Activated CD8-positive, alpha-beta memory T cell treated with anti-CD3 and anti-CD28 coated beads for 48 hours (primary cell): Measurements from ENCODE around the gene WDR31.

Experiments used
- DNase-seq, 3 experiments: peaks; one replicate each; pipeline ENCODE4 v3.0.0-alpha.2; 2020; ENCODE audit warnings: low read depth in 2 of 3, low spot score in 2 of 3

WDR31 gene

DNA sequence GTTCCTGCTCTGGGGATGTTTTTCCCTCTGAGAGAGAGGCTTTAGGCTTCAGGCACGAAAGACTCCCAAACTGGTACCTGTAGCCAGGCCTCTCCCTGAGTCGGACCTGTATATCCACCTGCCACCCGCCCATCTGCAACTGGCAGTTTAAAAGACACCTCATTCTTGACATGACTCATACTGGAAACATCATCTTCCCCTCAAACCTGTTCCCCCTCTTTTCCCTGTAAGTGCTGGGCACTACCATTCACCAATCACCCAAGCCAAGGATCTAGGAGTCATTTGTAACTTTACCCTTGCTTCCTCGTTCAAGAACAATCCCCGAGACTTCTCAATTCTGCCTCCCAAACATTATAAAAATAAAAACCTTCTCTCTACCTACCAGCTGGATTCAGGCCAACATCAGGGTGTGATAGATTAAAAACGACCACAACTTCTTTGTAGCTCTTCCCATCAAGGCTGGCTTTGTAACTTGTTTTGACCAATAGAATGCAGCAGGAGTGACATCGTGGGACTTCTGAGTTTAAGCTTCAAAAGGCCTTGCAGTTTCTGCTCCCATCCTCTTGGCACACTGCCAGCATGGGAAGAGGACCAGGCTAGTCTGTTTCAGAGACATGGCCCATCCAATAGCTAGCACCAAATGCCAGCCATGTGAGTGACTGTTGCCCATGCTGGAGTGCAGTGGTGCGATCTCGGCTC is 1.8 kb upstream of the WDR31 start:
- DNase-seq = no peak

GRCh38 chr9:113337714-113338113 is 2.4 kb downstream of the WDR31 start:
- no peak for DNase-seq

DNA sequence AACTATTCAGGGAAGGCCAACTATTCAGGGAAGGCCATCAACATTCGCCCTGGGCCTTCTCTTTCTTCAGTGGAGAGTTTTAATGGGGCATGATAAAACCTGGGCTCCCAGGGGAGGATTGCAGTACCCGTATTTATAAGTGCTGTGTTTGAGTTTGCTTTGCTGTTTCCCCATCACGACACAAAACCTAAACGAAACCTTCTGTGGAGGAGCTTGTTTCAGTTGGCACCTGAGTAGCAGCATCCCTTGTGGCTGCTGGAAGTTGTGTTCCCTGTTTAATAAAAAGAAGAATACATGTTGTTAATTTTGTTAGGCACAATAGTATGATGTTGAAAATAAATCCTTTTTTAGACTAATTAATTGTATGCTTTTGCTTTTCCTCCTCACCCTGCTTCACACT is 8.3 kb downstream of the WDR31 start:
- no peak for DNase-seq

- no peak for DNase-seq
Measured at GRCh38 chr9:113328045-113328782, 11.9 kb downstream of the WDR31 start.

GRCh38 chr9:113326230-113326629 is 13.8 kb downstream of the WDR31 start:
- DNase-seq = no peak

GRCh38 chr9:113322671-113323070 is 17.4 kb downstream of the WDR31 start:
- no peak for DNase-seq

GRCh38 chr9:113320051-113320450 is 20.0 kb downstream of the WDR31 start:
- no peak for DNase-seq

GRCh38 chr9:113319054-113319453 is 21.0 kb downstream of the WDR31 start:
- DNase-seq = no peak

DNA sequence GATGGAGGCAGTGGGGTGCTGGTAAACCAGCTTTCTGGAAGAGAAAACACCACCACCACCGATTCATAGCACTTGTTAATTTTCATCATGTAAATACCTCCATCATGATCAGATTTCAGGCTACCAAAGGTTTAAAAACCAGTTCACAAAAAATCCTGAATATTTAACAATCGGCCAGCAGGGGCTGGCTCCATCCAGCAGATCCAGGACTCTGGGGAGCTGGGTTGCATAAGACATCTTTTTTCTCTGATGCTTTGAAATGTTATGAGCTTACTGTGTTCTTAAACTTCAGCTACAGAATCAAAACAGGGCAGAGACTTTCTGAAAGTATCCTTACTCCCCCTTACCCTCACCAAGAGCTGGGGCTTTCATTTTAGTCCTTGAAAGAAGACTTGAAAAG is 22.3 kb downstream of the WDR31 start:
- DNase-seq = no peak

DNA sequence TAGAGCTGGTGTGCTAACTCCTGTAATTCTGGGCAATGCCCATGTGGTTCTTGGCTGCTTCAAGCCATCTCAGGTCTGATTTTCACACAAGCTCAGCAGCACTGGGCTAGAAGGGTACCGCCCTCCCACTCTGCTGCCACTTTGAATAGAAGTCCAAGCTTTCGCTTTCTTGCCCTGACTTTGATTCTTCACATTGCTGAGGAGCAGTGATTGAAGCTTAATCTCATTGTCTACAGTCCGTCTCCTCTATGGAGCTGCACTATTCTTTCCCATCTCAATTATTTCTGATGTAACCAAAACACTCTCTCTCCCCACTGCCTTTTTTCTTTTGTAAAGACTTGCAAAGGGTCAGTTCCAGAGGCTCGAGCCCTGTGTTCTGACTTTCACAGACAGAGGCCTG is 24.0 kb downstream of the WDR31 start:
- DNase-seq = no peak

DNA sequence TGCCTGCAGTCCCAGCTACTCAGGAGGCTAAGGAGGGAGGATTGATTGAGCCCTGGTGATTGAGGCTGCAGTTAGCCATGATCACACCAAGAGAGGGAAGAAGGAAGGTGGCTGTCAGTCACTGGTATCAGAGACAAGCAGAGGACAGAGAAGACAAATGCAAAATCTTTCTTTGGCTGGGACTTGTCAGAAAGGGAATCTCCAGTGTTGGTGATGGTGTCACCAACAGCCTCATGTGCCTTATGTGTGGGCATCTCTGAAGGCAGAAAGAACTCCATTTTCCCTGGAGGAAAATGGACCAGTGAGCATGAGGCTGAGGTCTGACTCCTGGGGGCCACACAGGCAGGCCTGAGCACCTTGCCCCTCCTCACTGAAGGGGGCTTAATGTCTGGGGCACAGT is 24.8 kb downstream of the WDR31 start:
- no peak for DNase-seq

- no peak for DNase-seq
Measured at GRCh38 chr9:113313261-113313660, 26.8 kb downstream of the WDR31 start.

DNA sequence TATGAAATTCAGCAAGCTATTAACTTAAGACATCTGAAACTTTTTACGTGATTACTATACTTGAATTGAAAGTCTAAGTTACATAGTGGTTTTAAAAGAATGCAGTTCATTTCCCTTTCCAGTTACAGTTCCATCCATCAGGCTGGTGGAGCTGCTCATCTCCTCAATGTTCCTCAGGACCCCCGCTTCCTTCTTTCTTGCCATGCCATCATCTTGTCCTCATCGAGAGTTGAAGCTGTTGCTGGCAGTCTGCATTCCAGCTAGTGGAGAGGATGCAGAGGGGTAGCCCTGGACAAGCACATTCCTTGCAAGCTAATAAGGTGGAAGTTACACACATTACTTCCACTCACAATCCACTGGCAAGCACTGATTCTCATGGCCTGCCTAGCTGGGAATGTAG is 28.1 kb downstream of the WDR31 start:
- DNase-seq = no peak

DNA sequence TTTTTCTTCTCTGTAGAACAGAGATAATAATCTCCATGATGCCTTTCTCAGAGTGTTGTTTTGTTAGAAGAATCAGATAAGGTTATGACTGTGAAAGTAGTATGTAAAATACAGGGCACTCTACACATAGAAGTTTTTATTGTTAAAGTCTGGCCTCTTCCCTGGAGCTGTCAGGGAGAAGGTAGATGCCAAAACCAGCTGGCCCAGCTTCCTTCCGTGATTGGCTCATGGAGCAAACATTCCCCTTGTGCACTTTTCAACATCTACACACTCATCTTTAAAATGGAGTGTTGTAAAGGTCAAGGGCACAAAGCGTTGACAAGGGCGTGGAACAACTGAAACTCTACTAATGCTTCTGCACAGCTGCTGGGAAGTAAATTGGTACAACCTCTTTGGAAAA is 29.5 kb downstream of the WDR31 start:
- no peak for DNase-seq

GRCh38 chr9:113309204-113309813 is 30.8 kb downstream of the WDR31 start:
- no peak for DNase-seq

DNA sequence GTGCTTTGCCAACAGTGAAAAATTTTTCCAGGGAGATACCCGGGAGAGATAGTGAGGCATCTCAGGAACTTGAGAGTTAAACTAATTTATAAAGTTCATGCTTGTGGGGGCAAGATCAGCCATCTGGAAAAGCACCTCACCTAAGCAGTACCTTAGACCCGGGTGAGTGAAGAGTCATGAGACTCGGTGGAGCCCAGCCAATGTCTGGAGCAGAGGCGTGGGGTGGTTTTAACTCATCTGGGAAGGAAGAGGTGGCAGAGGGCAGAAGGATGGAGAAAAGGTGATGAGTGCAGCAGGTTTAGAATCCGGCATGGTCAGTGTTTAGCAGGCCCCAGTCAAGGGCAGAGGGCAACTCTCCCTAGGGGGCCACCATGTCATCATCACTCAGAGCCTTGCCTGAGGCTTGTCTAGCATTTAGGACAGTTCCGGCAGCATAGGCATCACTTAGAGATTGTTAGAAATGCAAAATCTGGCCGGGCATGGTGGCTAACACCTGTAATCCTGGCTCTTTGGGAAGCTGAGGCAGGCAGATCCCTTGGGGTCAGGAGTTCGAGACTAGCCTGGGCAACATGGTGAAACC is 32.6 kb downstream of the WDR31 start:
- DNase-seq = no peak

GRCh38 chr9:113306566-113306965 is 33.5 kb downstream of the WDR31 start:
- DNase-seq = no peak

DNA sequence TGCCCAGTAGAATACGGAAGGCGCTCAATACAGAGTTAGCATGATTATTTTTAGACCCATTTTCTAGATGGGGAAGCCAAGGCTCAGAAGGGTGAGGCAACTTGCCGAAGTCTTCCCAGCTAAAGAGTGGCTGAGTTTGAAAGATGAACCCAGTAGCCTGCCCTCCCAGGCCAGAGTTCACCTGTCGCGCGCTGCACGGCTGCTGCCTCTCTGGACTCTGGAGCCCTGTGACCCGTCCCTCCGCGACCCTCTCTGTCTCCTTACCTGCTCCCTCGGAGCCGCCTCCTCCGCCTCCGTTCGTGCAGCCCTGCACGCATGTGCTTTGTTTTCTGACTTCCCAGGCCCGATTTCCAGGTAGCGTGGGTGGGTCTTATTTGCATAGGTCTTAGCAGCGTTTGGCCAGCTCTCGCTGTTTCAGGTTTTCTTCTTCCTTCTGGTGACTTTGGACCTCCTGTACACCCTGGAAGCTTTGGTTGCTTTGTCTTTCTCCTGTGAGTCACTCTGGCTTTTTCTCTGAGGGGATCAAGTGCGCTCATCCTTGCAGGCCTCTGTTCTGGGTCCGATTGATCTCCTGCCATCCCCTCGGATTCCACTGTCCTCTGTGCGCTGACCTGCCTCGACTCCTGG is 37.2 kb downstream of the WDR31 start, which contains the start of gene RNF183:
TSS of gene RNF183 (minus strand) at position 585 of the 627 bp plus-strand sequence. CDS start 5,192 bp downstream, outside the sequence.
- no peak for DNase-seq

DNA sequence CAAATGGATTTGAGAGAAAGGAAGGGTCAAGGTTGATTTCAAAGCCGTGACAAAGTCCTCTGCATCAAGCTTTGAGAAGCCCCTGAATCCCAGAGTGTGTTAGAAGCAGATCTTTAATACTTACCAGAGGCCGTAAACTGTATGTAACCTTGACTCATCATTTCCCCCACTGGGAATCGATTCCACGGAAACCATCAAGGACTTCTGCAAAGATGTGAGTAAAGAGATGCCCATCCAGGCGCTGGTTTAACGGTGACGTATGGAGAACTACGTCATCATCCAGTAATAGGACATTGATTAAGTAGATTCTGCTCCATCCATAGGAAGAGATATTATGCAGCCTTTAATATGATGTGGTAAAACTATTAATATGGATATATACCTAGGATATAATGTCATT is 38.5 kb downstream of the WDR31 start:
- no peak for DNase-seq

- no peak for DNase-seq
Measured at GRCh38 chr9:113299800-113300292, 40.2 kb downstream of the WDR31 start.
